HL-60/S4 (cell line): ENCODE results near the gene SLC9C1.

Experiments used
- in situ Hi-C: fragments of 300-500 bp; cut with MboI; formaldehyde crosslinking; loops from 2 replicates; pipeline ENCODE4 v1.14.3; 2022; ENCODE audit warnings: low sequenced_read_pairs

The SLC9C1 gene

DNA sequence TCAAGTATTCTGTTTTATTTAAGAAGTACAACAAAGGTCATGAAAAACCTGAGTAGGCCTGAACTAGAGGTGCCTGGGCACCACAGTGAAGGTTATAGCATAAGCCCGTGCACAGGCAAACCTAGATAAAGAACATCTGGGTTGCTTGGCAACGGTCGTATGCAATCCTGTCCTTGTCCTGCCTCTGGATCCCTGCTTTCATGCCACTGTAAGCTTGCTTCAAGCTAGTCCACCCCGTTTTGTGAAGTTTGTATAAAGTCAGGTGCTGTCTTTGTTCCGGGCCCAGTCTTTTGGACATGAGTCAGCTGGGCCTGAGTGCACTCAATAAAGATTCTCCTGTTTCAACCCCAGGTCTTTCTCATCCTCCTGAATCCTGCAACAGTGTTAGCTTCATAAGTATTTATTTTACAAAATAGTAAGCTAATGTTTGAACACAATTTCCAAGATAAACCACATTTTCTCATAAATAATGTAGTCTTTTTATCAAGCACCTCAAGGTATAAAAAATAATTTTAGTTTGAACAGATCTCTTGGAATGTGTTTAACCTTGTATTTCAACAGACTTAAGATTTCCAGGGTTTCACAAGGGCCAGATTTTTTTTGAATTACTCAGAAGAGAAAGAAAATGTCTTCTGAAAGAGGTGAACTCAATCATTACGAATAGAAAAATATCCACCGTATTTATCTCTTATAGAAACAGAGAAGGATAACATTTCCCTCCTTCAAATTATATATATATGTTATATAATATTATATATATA, 14.3 kb upstream of the SLC9C1 start:
- in situ Hi-C loops: no loop called here

DNA sequence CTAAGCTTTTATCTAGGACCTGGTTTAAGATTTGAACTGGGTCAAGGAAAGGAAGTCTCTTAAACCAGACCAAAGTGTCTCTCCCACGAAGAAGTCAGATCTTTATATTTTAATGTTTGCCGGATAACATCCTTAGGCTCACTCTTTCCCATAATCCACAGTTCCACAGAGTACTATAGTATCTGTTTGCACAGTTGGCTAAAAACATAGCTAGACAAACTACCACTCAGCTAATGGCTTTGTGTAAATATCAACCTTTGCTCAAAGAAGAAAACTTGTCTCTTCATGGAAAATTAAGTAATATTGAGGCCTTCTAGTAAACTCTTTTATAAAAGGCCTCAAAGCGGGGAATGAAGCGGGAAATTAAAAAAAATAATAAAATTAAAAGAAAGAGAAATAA, 13.5 kb upstream of the SLC9C1 start:
- in situ Hi-C loops: no loop called here

DNA sequence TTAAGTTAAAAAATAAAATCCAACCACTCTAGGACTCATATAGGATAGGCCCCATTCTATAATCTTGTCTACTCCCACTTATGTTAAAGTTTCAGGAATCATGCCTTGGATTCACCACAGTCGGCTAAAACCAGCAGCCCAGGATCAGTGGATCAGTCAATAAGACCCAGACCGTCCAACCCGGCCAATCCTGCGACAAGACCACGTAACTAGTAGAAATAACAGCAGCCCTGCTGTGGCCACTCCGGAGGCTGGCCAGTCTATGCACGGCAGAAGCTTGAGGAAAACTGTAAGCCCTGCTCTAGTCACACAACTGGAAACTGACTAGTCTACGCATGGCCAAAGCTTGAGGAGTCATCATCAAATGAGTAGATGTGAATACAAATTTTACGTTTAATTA, 12.8 kb upstream of the SLC9C1 start:
- in situ Hi-C loops: no loop called here

DNA sequence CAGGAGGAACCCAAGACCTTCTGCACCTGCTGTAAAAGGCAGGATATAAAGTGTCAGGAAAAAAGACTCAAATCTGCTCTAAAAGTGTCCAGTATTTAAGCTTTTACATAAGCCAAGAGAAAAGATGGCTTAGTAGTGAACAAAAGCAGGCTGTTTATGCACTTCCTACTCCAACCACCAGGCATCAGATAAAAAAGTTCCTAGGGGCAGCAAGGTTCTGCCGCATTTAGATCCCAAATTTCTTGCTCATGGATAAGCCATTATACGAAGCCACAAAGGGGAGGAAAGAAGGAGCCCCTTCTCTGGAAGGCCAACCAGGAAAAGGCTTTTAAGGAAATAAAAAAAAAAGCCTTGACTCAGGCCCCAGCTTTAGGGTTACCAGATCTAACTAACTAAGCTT, 10.6 kb upstream of the SLC9C1 start:
- in situ Hi-C loops: no loop called here

DNA sequence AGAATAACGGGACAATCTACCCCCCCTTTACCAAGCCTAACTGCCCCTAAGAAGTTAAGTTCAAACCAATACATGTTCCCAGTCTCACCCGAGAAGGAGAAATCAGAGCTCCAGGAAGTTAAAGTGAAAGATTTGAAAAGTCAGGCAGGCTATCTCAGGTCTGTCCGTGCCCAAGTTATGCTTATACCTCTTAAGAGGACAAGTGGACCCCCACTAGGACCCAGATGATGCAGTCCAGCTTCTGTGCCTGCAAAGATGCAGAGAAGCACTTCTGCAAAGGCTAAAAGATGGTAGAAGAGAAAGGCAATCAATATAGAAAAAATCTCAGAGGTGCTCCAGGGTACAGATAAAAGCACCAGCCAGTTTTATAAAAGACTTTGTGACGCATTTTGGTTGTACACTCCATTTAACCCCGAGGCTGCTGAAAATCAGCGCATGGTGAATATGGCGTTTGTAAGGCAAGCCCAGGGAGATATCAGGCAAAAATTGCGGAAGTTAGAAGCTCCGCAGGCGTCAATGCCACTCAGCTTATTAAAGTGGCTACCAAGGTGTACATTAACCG, 9.8 kb upstream of the SLC9C1 start:
- in situ Hi-C loops: no loop called here

DNA sequence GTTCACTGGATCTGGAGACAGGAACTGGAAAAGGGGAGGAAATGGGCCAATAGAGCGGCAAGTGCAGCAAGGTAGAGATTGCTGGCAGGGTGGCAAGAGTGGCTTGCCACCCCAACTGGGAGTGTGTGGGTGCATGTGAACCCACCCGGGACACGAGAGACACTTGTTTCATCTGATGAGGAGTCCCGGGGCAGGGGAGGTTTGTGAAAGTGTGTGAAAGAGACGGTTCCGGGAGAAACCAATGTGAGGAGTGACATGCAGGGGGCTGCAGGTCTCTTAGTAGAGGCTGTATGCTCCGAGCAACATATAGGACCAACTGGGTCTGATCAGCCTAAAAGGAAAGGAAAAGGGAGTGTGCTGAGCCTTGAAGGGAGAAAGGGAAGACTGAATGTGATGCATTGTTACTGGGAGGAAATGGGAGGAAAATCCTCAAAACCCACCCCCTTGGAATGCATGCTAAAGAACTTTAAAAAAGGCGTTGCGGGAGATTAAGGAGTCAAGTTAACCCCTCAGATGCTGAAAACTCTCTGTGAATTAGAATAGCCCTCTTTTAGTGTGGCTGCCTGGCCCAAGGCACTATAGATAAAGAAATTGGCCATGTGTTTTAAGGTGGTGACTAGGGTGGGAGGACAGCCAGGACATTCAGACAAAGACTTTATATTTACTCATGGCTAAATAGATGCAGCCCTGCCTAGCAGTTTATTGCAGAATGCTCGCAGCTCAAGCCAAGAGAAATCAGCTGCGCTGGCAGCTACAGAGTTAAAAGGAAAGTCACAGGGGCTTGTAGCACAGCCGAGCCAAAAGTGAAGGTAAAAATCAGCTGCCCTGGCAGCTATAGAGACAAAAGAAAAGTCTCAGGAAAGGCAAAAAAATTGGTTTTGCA, 9.1 kb upstream of the SLC9C1 start:
- in situ Hi-C loops: no loop called here

DNA sequence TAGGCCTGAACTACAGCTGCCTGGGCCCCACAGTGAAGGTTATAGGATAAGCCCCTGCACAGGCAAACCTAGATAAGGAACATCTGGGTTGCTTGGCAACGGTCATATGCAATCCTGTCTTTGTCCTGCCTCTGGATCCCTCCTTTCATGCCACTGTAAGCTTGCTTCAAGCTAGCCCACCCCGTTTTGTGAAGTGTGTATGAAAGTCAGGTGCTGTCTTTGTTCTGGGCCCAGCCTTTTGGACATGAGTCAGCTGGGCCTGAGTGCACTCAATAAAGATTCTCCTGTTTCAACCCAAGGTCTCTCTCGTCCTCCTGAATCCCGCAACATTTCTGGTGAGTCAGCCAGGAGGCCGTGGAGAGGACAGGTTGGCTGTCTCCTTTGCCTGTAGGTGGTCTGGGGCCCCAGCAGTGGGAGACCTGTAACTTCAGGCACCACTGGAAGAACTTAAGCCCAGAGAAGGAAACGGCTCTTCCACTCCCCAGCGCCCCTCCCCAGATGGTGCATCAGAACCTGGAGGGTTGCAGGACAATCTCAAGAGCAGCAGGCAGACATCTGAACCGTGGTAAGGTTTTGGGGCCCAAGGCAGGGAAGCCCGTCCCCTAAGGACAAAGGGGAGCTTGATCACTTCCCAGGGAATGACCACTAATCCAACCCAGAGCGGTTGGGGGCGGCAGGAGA, 8.3 kb upstream of the SLC9C1 start:
- in situ Hi-C loops: no loop called here

DNA sequence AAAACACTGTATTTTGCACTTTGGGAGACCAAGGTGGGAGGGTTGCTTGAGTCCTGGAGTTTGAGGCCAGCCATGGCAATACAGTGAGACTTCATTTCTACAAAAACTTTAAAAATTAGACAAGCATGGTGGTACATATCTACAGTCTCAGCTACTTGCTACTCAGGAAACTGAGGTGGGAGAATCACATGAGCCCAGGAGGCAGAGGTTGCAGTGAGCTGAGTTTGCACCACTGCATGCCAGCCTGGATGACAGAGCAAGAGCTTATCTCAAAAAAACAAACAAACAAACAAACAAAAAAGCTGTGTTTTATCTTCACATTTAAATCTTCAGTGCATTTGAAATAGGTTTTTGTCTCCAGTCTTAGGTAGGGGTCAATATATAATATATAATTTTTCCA, 4.8 kb upstream of the SLC9C1 start:
- in situ Hi-C loops: loop anchor here (25.0 kb wide), 1 partner anchor 186 kb away; no protein-coding TSS in a partner anchor

DNA sequence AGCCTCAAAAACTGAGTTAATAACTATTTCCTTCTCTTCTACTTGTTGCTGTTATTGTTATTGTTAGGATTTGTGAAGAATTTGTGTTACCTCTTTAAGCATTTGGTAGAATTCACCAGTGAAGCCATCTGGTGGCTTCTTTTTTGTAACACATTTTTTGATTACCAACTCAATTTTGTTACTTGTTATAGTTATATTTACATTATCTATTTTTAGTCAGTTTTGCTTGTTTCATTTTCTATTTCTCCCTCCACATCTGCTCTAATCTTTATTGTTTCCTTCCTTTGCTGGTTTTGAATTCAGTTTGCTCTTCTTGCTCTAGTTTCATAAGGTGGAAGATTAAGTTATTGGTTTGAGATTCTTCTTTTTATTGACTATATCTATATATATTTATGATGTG, 3.7 kb upstream of the SLC9C1 start:
- in situ Hi-C loops: loop anchor here (25.0 kb wide), 1 partner anchor 185 kb away; no protein-coding TSS in a partner anchor

DNA sequence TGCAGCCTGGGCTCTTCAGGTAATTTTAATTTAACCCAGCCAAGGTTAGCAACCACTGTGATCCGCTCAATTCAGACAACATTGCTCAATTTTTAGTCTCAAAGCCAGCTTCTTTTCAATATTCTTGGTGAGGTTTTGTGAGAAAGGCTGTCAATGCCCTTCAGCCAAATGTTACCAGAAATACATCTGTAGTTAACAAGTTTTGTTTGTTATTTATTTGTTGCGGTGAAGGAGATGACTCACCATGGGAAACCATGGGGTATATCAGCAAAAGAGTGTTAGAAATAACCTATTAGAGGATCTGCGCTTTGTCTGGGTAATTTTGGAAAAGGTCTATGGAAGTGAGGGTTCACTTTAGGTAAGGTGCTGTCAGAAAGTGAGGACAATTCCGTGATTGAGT, 5.0 kb downstream of the SLC9C1 start:
- in situ Hi-C loops: loop anchor here (25.0 kb wide), 1 partner anchor 177 kb away; no protein-coding TSS in a partner anchor

DNA sequence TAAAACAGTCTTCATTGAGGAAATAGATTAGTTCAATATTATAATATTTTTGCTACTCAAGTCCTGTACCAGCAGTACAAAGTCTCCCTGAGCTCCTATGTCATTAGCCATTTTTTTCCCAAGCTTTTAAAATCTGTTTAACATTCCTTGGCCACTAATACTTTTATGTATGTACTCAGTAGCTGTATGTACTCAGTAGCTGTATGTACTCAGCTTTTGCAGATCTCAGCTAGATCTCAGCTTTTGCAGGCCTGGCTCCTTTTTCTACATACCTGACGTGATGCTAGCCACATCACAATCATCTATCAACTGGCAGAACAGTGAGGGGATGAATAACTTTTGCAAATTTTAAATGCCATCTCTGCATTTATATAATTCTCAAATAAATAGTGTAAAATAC, 13.8 kb downstream of the SLC9C1 start:
- in situ Hi-C loops: loop anchor here (25.0 kb wide), 1 partner anchor 168 kb away; no protein-coding TSS in a partner anchor

DNA sequence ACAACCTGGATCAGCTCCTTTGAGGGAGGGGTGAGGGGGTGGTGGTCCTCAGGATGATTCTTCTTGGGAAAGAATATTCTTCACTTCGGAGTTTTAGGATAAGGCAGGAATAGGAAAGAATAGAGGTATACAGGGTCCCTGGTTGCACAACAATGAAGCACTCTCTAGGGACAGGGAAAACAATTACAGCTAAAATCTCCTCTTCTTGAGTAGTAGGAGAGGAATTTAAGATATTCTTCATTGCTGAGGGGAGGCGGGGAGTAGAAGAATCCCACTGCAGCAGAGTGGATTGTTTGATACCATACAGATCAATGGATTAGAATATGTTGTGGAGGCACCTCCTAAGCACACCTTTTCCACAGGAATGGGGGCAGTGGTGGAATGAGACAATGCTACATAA, 20.5 kb downstream of the SLC9C1 start:
- in situ Hi-C loops: no loop called here

DNA sequence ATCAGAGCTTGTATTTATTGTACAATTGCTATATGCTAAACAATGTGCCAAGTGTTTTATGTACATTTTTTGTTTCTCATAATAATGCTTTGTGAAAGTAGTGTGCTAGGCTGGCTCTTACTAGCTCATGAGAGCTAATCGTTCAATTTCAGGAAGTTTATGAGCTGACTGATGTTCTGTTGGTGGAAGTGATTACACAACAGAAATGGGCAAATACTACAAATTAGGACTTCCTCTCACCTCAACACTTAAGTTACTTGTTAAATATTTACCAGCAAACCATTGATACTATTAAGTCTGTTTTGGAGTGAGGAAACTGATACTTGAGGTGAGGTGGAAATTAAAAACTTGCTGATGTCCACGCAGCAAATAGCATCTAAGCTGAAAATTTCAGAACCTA, 32.3 kb downstream of the SLC9C1 start:
- in situ Hi-C loops: no loop called here

DNA sequence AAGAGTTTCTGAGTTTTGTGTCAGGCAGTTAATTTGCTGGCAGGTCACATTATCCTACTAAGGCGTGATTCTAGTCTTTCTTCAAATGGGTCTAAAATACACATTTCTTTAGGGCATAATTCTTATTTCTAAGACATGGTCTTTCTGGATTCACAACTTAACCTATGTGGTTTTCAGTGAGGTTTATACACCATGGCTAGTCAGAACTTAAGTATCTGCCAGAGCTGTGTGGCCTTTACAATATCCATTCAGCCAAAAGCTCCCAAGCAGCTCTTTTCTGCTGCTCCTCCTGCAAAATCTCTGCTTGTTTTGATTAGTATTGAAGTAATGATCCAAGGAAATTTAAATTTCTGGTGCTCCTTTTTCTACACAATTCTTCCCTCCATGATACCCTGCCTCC, 33.5 kb downstream of the SLC9C1 start:
- in situ Hi-C loops: no loop called here

DNA sequence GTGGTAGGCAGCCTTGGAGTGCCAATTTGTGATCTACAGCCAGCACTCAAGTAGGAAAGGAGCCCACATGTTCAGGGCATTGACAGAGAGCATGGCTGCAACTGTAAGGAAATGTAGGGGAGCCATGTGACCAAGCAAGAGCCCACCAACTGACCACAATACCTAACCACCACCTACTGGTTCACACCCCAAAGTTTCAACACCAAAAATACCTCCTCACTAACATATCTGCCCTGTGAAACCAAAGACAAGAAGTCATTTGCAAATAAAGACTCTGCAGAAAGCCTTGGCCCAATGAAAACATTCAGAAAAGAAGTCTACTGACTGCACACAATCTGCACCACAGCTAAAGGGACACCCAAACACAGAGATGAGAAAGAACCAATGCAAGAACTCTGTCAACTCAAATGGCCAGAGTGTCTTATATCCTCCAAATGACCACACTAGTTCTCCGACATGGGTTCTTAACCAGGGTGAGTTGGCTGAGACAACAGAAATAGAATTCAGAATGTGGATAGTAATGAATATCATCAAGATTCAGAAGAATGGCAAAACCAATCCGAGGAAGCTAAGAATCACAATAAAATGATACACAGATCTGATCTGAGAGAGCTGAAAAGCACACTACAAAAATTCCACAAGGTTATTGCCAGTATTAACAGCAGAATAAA, 40.6 kb downstream of the SLC9C1 start:
- in situ Hi-C loops: no loop called here

DNA sequence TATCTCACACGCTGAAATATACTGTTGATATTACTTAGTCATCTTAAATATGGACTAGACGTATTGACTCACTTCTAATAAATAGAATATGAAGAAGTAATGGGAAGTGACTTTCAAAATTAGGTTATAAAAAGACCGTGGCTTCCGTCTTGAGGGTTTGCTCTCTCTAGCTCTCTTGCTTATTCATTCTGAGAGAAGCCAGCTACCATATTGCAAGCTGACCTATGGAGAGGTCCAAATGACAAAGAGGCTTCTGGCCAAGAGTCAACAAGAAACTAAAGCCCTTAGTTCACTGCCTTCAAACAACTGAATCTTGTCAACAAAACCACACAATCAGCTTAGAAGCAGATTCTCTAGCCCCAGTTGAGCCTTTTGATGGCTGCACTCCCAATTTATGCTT, 46.1 kb downstream of the SLC9C1 start:
- in situ Hi-C loops: no loop called here

DNA sequence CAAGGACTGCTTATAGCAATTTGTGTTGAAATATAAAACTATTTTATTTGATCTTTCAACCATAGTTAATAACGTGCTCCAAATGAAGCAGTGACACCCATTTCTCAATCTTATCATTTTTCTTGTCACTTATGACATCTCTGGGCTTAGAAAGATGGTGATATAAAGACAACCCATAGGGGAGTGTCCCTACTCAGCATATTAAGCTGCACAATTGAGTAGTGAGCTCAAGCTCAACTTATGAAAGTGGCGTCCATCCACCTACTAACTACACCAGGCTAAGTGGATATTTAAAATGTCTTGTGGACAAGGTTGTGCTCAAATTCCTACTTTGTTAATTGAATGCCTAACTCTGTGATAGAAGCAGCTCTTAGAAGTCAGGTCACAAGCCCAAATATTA, 46.7 kb downstream of the SLC9C1 start:
- in situ Hi-C loops: no loop called here

DNA sequence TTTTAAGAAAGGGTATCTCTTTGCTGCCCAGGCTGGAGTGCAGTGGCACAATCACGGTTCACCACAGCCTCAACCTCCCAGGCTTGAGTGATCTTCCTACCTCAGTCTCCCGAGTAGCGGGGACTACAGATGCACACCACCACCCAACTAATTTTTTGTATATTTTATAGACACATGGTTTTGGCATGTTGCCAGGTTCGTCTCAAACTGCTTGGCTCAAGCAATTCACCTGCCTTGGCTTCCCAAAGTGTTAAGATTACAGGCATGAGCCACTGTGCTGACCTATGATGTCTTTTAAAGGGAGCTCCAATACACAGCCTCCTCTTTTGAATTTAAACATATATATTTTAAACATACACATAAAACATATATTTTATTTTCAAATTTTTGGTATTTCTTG, 60.9 kb downstream of the SLC9C1 start:
- in situ Hi-C loops: no loop called here

DNA sequence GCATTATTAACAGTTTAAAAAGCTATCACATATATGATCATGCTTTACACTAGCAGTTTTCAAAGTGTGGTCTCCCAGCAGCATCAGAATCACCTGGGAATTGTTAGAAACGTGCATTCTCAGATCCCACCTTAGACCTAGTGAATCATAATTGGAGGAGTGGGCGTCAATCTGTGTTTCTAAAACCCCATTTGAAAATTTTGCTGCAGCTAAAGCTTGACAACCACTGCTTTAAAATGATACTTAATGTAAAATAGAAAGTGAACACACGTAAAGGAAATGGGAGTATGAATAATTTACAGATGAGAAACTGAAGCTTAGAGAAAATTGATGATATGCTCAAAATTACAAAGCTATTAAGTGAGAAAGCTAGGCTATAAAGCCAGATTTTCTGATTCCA, 62.3 kb downstream of the SLC9C1 start:
- in situ Hi-C loops: no loop called here

DNA sequence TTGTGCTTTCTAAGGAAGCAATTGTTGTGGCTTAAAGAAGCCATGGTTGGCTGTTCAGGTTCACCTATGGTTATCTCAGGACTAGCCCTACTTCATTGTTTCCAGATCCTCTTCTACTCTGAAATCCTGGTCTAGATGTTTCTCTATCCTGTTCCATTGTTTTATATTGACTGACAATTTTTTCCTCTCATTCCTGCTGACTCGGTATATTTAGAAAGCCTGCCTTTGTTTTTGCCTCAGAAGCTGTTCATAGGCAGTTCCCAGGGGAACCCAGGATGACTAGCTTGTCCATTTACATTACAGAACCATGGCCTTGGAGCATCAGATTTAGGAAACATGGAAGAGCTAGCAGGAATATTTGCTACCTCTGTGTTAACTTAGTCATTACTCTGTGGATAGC, 64.0 kb downstream of the SLC9C1 start:
- in situ Hi-C loops: no loop called here

DNA sequence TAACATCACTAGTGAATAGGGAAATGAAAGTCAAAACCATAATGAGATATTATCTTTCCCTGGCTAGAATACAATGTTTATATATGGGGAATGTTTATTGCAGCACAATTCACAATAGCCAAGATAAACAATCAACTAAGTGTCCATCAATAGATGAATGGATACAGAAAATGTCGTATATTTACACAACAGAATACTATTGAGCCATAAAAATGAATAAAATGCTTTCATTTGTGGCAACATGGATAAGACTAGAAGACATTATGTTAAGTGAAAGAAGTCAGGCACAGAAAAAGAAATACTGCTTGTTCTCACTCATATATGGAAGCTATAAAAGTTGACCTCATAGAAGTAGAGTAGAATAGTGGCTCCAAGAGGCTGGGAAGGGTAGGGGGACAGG, 65.2 kb downstream of the SLC9C1 start:
- in situ Hi-C loops: no loop called here
